Measurements from ENCODE around the gene UBA6. TPM values are rescaled to one million over a fixed set of nuclear protein-coding genes. Genes with fewer than 3 reads are reported as not detected.

UBA6 gene
- total and polyA plus RNA-seq, 9 of the 15 experiments (the other 6 are each of a cell fraction or from before 2014, with no cell fraction given) = 22.9 to 139 (median 94.6) TPM

DNA sequence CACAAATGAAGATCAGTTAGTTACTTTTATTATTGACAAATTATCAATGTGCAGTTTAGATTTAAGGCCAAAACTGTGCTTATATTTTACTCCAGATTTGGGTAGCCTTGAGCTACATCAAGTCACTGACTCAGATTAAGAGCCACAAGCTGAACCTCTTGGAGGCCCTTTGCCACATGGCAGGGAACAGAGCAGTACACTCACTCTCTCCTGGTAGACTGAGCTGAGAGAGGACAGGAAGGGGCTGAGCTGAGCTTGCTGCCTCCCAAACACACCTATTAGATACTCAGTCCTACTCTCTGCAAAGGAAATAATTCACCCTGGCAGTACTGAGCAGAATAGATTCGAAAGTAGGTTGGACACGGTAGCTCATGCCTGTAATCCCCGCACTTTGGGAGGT is 134.6 kb downstream of the UBA6 start:
- ChIA-PET POLR2A (no interaction called here), CTCF (ENCODE audit: low intra/inter-chr PET ratio) (no interaction called here)
- BruUV-seq (replicated peaks) = no TSS peak
- intact Hi-C loops (cut with micrococcal nuclease) (no loop called here), in situ Hi-C loops (cut with MboI) (no loop called here)
- ATAC-seq = peak; percentile 11; the same call in 2 of the 3 replicates
- DNase-seq (ENCODE audit: extremely low read depth in 1 of 4, low spot score in 3 of 4) = no peak
- H3K36me3 ChIP-seq (ENCODE audit: control insufficient read depth, insufficient read depth, low read length) = no peaks in the 10 kb centered on the region
- peaks cover 0 to 4% of the 10 kb centered on the region in 2 experiments; a peak in 1 of 5 replicates for H3K4me1 ChIP-seq (replicated peaks in 1 of 2; ENCODE audit: control insufficient read depth in 2 of 2, insufficient read depth in 2 of 2, low read length in 2 of 2)
- WGBS (ENCODE audit: insufficient coverage, low coverage, missing lambda C conversion rate) = 70% methylated on average over 3 of the region's 3 CpGs
- FAIRE-seq = no peak
- no peak overlapping the region for H3K4me2 ChIP-seq (ENCODE audit: insufficient read depth, low read length)
- H3K9ac ChIP-seq (ENCODE audit: insufficient read depth in 1 of 2, low read depth in 2 of 2, low read length in 2 of 2) = no peak overlapping the region
- H3K27me3 ChIP-seq (ENCODE audit: control insufficient read depth in 2 of 2, insufficient read depth in 2 of 2, low read length in 2 of 2) = no peaks in the 10 kb centered on the region
- H3K9me3 ChIP-seq (replicated peaks; ENCODE audit: control insufficient read depth, insufficient read depth, low read depth, low read length) = no peaks in the 10 kb centered on the region
- no peak overlapping the region for H3K27ac ChIP-seq (ENCODE audit: extremely low read depth, low read depth, low read length)
- no peaks in the 10 kb centered on the region for H4K20me1 ChIP-seq (replicated peaks; ENCODE audit: control insufficient read depth, insufficient read depth, low read length)
- no peak overlapping the region for H3K4me3 ChIP-seq
- no peaks in the 10 kb centered on the region for H3K79me2 ChIP-seq (ENCODE audit: control insufficient read depth, insufficient read depth, low read length)
- H2AFZ ChIP-seq (ENCODE audit: low read depth, low read length) = no peak overlapping the region
- no peaks in the 10 kb centered on the region for H3K9me1 ChIP-seq (ENCODE audit: control insufficient read depth, insufficient read depth, low read length)
- TF ChIP-seq ZNF143 (CRISPR knock-in tag; IDR thresholded peaks at IDR 0.05) (no peak), PRDM10 (IDR thresholded peaks at IDR 0.05; ENCODE audit: partially characterized antibody) (no peak), PRPF4 (IDR thresholded peaks at IDR 0.05; ENCODE audit: insufficient read depth, low read depth, low read length, poor library complexity, severe bottlenecking) (no peak), TCF3 (CRISPR knock-in tag; IDR thresholded peaks at IDR 0.05) (no peak), TAL1 (IDR thresholded peaks at IDR 0.05) (no peak), ZNF583 (CRISPR knock-in tag; IDR thresholded peaks at IDR 0.05) (no peak), RNF2 (IDR thresholded peaks at IDR 0.05) (no peak), YBX1 (IDR thresholded peaks at IDR 0.05) (no peak)
- TF ChIP-seq, protein P1, sequence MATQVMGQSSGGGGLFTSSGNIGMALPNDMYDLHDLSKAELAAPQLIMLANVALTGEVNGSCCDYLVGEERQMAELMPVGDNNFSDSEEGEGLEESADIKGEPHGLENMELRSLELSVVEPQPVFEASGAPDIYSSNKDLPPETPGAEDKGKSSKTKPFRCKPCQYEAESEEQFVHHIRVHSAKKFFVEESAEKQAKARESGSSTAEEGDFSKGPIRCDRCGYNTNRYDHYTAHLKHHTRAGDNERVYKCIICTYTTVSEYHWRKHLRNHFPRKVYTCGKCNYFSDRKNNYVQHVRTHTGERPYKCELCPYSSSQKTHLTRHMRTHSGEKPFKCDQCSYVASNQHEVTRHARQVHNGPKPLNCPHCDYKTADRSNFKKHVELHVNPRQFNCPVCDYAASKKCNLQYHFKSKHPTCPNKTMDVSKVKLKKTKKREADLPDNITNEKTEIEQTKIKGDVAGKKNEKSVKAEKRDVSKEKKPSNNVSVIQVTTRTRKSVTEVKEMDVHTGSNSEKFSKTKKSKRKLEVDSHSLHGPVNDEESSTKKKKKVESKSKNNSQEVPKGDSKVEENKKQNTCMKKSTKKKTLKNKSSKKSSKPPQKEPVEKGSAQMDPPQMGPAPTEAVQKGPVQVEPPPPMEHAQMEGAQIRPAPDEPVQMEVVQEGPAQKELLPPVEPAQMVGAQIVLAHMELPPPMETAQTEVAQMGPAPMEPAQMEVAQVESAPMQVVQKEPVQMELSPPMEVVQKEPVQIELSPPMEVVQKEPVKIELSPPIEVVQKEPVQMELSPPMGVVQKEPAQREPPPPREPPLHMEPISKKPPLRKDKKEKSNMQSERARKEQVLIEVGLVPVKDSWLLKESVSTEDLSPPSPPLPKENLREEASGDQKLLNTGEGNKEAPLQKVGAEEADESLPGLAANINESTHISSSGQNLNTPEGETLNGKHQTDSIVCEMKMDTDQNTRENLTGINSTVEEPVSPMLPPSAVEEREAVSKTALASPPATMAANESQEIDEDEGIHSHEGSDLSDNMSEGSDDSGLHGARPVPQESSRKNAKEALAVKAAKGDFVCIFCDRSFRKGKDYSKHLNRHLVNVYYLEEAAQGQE (IDR thresholded peaks at IDR 0.05; ENCODE audit: borderline replicate concordance) = no peak
- TF ChIP-seq, protein P1 (CRISPR knock-in tag; IDR thresholded peaks at IDR 0.05; ENCODE audit: low read depth) = no peak

All from K562 (cell line).